Muscle layer of duodenum (tissue), 2 donors: Measurements from ENCODE around the gene JAGN1.
"Not testable (repeated sequence)": the region's sequence is repeated elsewhere in the genome, so short reads cannot be mapped to it uniquely, and the experiment has no call there.

ENCODE experiments used
- H3K27ac ChIP-seq: one replicate; pipeline ENCODE4 v1.7.0; 2013; ENCODE audit warnings: mild to moderate bottlenecking, low read length
- H3K27me3 ChIP-seq: one replicate; pipeline ENCODE4 v1.7.0; 2013; ENCODE audit warnings: low read depth, mild to moderate bottlenecking, control low read depth, low read length
- H3K36me3 ChIP-seq, 2 donors: one replicate each; pipeline ENCODE4 v1.7.0; 2013; ENCODE audit warnings: low read length in 2 of 2, control low read depth in 1 of 2, mild to moderate bottlenecking in 1 of 2; ENCODE audit not compliant: insufficient read depth in 2 of 2, control insufficient read depth in 1 of 2
- H3K4me1 ChIP-seq, 2 donors: one replicate each; pipeline ENCODE4 v1.7.0; 2013; ENCODE audit warnings: low read length in 2 of 2, mild to moderate bottlenecking in 2 of 2, control low read depth in 1 of 2, moderate library complexity in 1 of 2; ENCODE audit not compliant: insufficient read depth in 2 of 2, control insufficient read depth in 1 of 2
- H3K4me3 ChIP-seq, 2 donors: one replicate each; pipeline ENCODE4 v1.7.0; 2013; ENCODE audit warnings: low read length in 2 of 2, low read depth in 1 of 2, mild to moderate bottlenecking in 1 of 2
- H3K9me3 ChIP-seq, 2 donors: one replicate each; pipeline ENCODE4 v1.7.0; 2013; ENCODE audit warnings: low read length in 2 of 2, control low read depth in 1 of 2, mild to moderate bottlenecking in 1 of 2; ENCODE audit not compliant: control insufficient read depth in 1 of 2
- donor health status: healthy.

JAGN1 gene

DNA sequence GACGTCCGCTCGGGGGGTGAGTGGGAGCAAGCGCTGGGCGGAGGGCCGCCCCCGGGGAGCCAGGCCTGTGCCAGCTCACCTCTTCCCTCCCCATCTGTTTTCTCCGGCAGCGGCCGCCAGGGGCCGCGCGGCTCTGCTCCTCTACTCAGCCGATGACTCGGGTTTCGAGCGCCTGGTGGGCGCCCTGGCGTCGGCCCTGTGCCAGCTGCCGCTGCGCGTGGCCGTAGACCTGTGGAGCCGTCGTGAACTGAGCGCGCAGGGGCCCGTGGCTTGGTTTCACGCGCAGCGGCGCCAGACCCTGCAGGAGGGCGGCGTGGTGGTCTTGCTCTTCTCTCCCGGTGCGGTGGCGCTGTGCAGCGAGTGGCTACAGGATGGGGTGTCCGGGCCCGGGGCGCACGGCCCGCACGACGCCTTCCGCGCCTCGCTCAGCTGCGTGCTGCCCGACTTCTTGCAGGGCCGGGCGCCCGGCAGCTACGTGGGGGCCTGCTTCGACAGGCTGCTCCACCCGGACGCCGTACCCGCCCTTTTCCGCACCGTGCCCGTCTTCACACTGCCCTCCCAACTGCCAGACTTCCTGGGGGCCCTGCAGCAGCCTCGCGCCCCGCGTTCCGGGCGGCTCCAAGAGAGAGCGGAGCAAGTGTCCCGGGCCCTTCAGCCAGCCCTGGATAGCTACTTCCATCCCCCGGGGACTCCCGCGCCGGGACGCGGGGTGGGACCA lies 42.6 kb downstream of the JAGN1 start:
- Histone ChIP-seq H3K4me3 (peak overlapping the region; percentile 81 to 88), H3K27me3 (no peaks in the 10 kb centered on the region), H3K27ac (peak overlapping the region; percentile 79), H3K36me3 (peaks cover 32% of the 10 kb centered on the region in 2 donors), H3K9me3 (no peaks in the 10 kb centered on the region), H3K4me1 (peaks cover 15 to 21% of the 10 kb centered on the region in 2 donors)

GRCh38 chr3:9933561-9934234 lies 43.3 kb downstream of the JAGN1 start, which contains the start of gene CRELD1:
Gene CRELD1 (plus strand): TSS chr3:9933834. CDS start chr3:9934439, 605 bp downstream.
- H3K27ac ChIP-seq: peak within 1 kb of the TSS; percentile 95
- peaks cover 15 to 21% of the 10 kb centered on the region in 2 donors for H3K4me1 ChIP-seq
- H3K9me3 ChIP-seq: no peaks in the 10 kb centered on the region
- peak within 1 kb of the TSS; percentile 81 to 88 for H3K4me3 ChIP-seq
- no peaks in the 10 kb centered on the region for H3K27me3 ChIP-seq
- peaks cover 29 to 30% of the 10 kb centered on the region in 2 donors for H3K36me3 ChIP-seq

GRCh38 chr3:9934235-9934621 lies 43.8 kb downstream of the JAGN1 start:
- H3K9me3 ChIP-seq: no peaks in the 10 kb centered on the region
- H3K27ac ChIP-seq: peak overlapping the region; percentile 95
- H3K4me1 ChIP-seq: peaks cover 15 to 21% of the 10 kb centered on the region in 2 donors
- H3K27me3 ChIP-seq: no peaks in the 10 kb centered on the region
- peak overlapping the region; percentile 81 to 88 for H3K4me3 ChIP-seq
- peaks cover 28 to 29% of the 10 kb centered on the region in 2 donors for H3K36me3 ChIP-seq

DNA sequence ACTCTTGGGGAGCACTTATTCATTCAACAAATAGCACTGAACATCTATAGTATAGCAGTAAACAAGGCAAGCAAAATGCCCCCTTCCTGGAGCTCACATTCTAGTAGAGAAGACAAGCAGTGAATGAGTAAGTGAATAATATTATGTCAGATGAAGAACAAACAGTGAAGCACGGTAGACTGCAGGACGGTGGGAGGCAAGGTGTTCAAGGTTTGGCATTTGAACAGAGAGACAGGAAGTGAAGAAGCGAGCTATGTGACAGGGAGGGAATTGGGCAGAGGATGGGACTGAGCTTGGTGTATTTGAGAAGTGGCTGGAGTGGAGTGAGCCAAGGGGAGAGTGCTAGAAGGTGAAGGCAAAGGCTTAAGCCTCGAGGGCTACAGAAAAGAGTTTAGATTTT lies 44.6 kb downstream of the JAGN1 start:
- Histone ChIP-seq H3K4me1 (peaks cover 15 to 21% of the 10 kb centered on the region in 2 donors), H3K36me3 (peaks cover 20 to 24% of the 10 kb centered on the region in 2 donors), H3K27me3 (no peaks in the 10 kb centered on the region), H3K4me3 (peak overlapping the region; percentile 81 to 88), H3K9me3 (no peaks in the 10 kb centered on the region), H3K27ac (no peak overlapping the region)

GRCh38 chr3:9935966-9936510 lies 45.6 kb downstream of the JAGN1 start:
- H3K4me1 ChIP-seq: peaks cover 15 to 21% of the 10 kb centered on the region in 2 donors
- H3K4me3 ChIP-seq: no peak overlapping the region
- no peak overlapping the region for H3K27ac ChIP-seq
- H3K36me3 ChIP-seq: peaks cover 17 to 18% of the 10 kb centered on the region in 2 donors
- no peaks in the 10 kb centered on the region for H3K27me3 ChIP-seq
- no peaks in the 10 kb centered on the region for H3K9me3 ChIP-seq

- no peaks in the 10 kb centered on the region for H3K9me3 ChIP-seq
- no peak overlapping the region for H3K27ac ChIP-seq
- H3K4me1 ChIP-seq: peaks cover 15 to 18% of the 10 kb centered on the region in 2 donors
- peaks cover 18 to 23% of the 10 kb centered on the region in 2 donors for H3K36me3 ChIP-seq
- no peaks in the 10 kb centered on the region for H3K27me3 ChIP-seq
- no peak overlapping the region for H3K4me3 ChIP-seq
Observed at GRCh38 chr3:9937486-9938238, 47.3 kb downstream of the JAGN1 start.

GRCh38 chr3:9938966-9939365 lies 48.6 kb downstream of the JAGN1 start:
- H3K9me3 ChIP-seq: no peaks in the 10 kb centered on the region
- H3K27ac ChIP-seq: no peak overlapping the region
- peaks cover 21 to 35% of the 10 kb centered on the region in 2 donors for H3K36me3 ChIP-seq
- no peak overlapping the region for H3K4me3 ChIP-seq
- H3K4me1 ChIP-seq: peaks cover 15 to 17% of the 10 kb centered on the region in 2 donors
- no peaks in the 10 kb centered on the region for H3K27me3 ChIP-seq

DNA sequence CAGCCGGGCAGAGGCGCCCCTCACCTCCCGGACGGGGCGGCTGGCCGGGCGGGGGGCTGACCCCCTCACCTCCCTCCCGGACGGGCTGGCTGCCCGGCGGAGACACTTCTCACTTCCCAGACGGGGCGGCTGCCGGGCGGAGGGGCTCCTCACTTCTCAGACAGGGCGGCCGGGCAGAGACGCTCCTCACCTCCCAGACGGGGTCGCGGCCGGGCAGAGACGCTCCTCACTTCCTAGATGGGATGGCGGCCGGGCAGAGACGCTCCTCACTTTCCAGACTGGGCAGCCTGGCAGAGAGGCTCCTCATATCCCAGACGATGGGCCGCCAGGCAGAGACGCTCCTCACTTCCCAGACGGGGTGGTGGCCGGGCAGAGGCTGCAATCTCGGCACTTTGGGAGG lies 49.5 kb downstream of the JAGN1 start:
- not testable (repeated sequence) for H3K27ac ChIP-seq, H3K4me3 ChIP-seq, H3K4me1 ChIP-seq, H3K9me3 ChIP-seq, H3K27me3 ChIP-seq
- H3K36me3 ChIP-seq: peaks cover 23 to 38% of the 10 kb centered on the region in 2 donors

DNA sequence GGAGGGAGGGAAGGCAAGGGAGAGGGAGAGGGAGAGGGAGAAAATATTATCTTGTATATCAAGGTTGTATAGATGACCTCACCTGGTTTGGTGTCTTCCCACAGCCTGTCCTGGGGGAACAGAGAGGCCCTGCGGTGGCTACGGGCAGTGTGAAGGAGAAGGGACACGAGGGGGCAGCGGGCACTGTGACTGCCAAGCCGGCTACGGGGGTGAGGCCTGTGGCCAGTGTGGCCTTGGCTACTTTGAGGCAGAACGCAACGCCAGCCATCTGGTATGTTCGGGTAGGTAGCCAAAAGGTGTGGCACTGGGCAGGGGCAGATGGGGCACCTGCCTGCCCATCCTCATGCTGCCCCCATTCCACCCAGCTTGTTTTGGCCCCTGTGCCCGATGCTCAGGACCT lies 50.3 kb downstream of the JAGN1 start:
- H3K36me3 ChIP-seq: peaks cover 17 to 38% of the 10 kb centered on the region in 2 donors
- no peak overlapping the region for H3K27ac ChIP-seq
- no peaks in the 10 kb centered on the region for H3K27me3 ChIP-seq
- H3K9me3 ChIP-seq: no peaks in the 10 kb centered on the region
- H3K4me1 ChIP-seq: peaks cover under 1% of the 10 kb centered on the region in 2 donors
- H3K4me3 ChIP-seq: no peak overlapping the region

DNA sequence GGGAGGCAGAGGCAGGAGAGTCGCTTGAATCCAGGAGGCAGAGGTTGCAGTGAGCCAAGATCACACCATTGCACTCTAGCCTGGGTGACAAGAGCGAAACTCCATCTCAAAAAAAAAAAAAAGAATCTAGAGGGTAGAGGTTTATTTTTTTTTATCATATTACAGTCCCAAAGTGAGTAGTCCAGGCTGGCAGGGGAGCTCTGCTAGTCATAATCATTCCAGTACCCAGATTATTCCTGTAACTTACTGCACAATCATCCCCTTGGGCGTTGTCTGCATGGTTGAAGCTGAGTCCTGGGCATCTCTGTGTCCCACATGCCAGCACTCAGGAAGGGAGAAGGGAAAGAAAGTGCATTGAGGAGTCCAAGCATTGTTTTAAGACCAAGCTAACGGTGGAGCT lies 51.8 kb downstream of the JAGN1 start:
- H3K4me1 ChIP-seq: no peaks in the 10 kb centered on the region
- no peaks in the 10 kb centered on the region for H3K9me3 ChIP-seq
- H3K4me3 ChIP-seq: no peak overlapping the region
- no peak overlapping the region for H3K27ac ChIP-seq
- H3K27me3 ChIP-seq: no peaks in the 10 kb centered on the region
- peaks cover 10 to 38% of the 10 kb centered on the region in 2 donors for H3K36me3 ChIP-seq
